Measurements from ENCODE around the gene ECM2.

- TF ChIP-seq CTCF (IDR thresholded peaks at IDR 0.05; ENCODE audit: insufficient read depth, low read depth, low read length), result no peak
- no peak for TF ChIP-seq EZH2 (IDR thresholded peaks at IDR 0.05; ENCODE audit: insufficient read depth, low read length)
Measured at GRCh38 chr9:92547356-92547755, 11.6 kb upstream of the ECM2 start.
